SU-DHL-6 (cell line): ENCODE measurements around the gene CCDC106.

Experiments used
- H2AFZ ChIP-seq: fragments of 200-600 bp; sonication (generic); 2 replicates; pipeline ENCODE4 v1.6.1; 2014; ENCODE audit warnings: low read depth, mild to moderate bottlenecking, moderate library complexity, mixed read lengths, antibody characterized with exemption, low read length; ENCODE audit not compliant: severe bottlenecking
- H3F3A ChIP-seq: fragments of 200-600 bp; shearing (Covaris generic); 2 replicates; pipeline ENCODE4 v1.6.0; 2016; ENCODE audit warnings: antibody characterized with exemption, mild to moderate bottlenecking; ENCODE audit not compliant: insufficient read depth
- H3K27ac ChIP-seq: fragments of 200-600 bp; sonication (generic); 2 replicates; pipeline ENCODE4 v1.5.1; 2016; ENCODE audit warnings: low read depth, mild to moderate bottlenecking, low read length, moderate library complexity, mixed read lengths
- H3K27me3 ChIP-seq: fragments of 200-600 bp; sonication (generic), shearing (Covaris generic); 2 replicates; pipeline ENCODE4 v1.6.0; 2014; ENCODE audit warnings: mild to moderate bottlenecking, low read length
- H3K36me3 ChIP-seq: fragments of 200-600 bp; sonication (generic); 2 replicates; pipeline ENCODE4 v1.6.1; 2014; ENCODE audit warnings: mild to moderate bottlenecking, low read length, mixed read lengths
- H3K4me2 ChIP-seq: fragments of 300-600, 200-600 bp; shearing (Covaris generic), sonication (generic); 2 replicates; pipeline ENCODE4 v1.6.0; 2014; ENCODE audit warnings: low read length, low read depth, mild to moderate bottlenecking; ENCODE audit not compliant: poor library complexity, severe bottlenecking
- H3K4me3 ChIP-seq: fragments of 200-600 bp; sonication (generic); 2 replicates; pipeline ENCODE4 v1.5.1; 2014; ENCODE audit warnings: antibody characterized with exemption, low read length, mild to moderate bottlenecking, mixed read lengths; ENCODE audit not compliant: insufficient read depth, poor library complexity, severe bottlenecking
- H3K79me2 ChIP-seq: fragments of 200-600 bp; sonication (generic); 2 replicates; pipeline ENCODE4 v1.6.1; 2014; ENCODE audit warnings: mild to moderate bottlenecking, low read length, moderate library complexity; ENCODE audit not compliant: insufficient read depth
- H3K9ac ChIP-seq: fragments of 200-600 bp; sonication (generic); 2 replicates; pipeline ENCODE4 v1.7.0; 2014; ENCODE audit warnings: mild to moderate bottlenecking, low read length
- H3K9me2 ChIP-seq: fragments of 200-600 bp; sonication (generic); replicated peaks from 2 replicates; pipeline ENCODE4 v1.6.1; 2014; ENCODE audit warnings: low read length; ENCODE audit not compliant: insufficient read depth
- H3K9me3 ChIP-seq: fragments of 200-600 bp; sonication (generic); 2 replicates; pipeline ENCODE4 v1.6.1; 2014; ENCODE audit warnings: low read length, mixed read lengths; ENCODE audit not compliant: insufficient read depth
- H4K20me1 ChIP-seq: fragments of 200-600 bp; sonication (generic); 2 replicates; pipeline ENCODE4 v1.6.1; 2014; ENCODE audit warnings: low read depth, mild to moderate bottlenecking, antibody characterized with exemption, low read length, moderate library complexity, mixed read lengths
- EZH2phosphoT487 ChIP-seq: fragments of 200-600 bp; sonication (generic), shearing (Covaris generic); conservative IDR thresholded peaks from 2 replicates; pipeline ENCODE4 v1.6.1; 2018; ENCODE audit warnings: mild to moderate bottlenecking, antibody characterized with exemption, low read length, moderate library complexity, mixed read lengths
- TF ChIP-seq, protein P1 (sequence below): fragments of 200-600 bp; sonication (generic); IDR thresholded peaks from one replicate; pipeline ENCODE4 v1.5.1; 2017; ENCODE audit warnings: antibody characterized with exemption, mild to moderate bottlenecking, low read length, moderate library complexity; ENCODE audit not compliant: insufficient read depth, poor library complexity, severe bottlenecking

CCDC106 gene

DNA sequence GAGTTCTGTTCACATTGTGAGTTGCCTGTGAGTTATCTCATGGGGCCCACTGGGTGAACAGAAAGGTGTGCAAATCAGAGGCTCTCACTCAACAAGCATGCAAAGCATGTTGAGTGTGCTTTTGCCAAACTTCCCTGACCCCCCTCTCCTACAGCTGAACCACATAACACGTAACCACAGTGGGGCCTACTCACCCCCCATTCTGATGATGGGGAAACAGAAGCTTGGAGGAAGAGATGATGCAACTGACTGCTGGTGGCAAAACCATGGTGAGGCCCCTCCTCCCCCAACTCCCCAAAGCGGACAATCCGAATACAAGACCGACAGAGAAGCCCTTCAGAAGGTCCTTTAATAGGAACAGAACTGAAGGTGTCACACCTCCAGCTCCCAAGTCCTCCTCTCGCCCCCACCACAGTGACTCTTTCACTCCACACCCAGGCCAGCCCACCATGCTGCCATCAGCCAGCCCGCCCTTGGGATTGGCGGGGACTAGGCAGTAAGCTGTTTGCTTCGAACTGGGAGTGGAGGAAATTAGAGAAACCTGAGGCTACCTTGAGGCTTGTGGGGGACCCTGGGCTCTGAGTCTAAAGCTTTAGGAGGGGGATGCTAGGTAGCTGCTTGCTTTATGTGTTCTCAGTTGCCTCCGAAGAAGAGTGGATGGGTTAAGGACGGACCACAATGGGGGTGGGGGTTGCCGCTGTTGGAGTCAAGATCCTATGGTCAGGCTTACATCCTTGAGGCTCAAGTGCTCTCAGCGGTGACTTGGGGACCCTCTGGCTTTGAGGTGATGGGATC lies 27.4 kb upstream of the CCDC106 start:
- no peaks in the 10 kb centered on the region for H3K27me3 ChIP-seq
- TF ChIP-seq, protein P1, sequence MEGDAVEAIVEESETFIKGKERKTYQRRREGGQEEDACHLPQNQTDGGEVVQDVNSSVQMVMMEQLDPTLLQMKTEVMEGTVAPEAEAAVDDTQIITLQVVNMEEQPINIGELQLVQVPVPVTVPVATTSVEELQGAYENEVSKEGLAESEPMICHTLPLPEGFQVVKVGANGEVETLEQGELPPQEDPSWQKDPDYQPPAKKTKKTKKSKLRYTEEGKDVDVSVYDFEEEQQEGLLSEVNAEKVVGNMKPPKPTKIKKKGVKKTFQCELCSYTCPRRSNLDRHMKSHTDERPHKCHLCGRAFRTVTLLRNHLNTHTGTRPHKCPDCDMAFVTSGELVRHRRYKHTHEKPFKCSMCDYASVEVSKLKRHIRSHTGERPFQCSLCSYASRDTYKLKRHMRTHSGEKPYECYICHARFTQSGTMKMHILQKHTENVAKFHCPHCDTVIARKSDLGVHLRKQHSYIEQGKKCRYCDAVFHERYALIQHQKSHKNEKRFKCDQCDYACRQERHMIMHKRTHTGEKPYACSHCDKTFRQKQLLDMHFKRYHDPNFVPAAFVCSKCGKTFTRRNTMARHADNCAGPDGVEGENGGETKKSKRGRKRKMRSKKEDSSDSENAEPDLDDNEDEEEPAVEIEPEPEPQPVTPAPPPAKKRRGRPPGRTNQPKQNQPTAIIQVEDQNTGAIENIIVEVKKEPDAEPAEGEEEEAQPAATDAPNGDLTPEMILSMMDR: no peak
- TF ChIP-seq EZH2phosphoT487: no peak
- H3K4me2 ChIP-seq: no peak overlapping the region

DNA sequence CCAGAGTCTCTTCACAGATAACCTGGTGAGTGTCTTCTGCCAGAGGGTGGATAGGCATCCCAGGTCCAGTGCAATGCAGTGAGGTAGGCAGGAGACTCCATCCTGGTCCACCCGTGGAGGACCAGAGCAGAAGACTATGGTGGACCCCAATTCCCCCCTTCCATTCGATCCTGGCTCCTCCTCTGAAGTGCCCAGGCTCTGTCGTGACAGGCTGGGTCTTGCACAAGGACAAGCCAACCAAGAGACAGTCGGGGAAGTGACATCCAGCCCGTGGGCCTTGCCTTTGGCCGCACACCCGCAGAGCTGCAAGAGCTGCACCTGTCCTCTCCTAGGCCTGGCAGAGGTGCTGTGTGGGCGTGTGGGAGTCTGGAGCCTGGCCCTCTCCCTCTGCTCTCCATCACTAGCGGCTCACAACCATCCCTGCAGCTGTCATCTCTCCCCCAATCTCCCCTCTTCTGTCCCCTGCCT lies 26.8 kb upstream of the CCDC106 start:
- Histone ChIP-seq H3K9me3 (no peaks in the 10 kb centered on the region), H3K9ac (no peak overlapping the region), H3K27ac (no peak overlapping the region), H2AFZ (no peak overlapping the region), H3K4me2 (no peak overlapping the region), H3K79me2 (no peaks in the 10 kb centered on the region), H3K9me2 (no peaks in the 10 kb centered on the region), H3F3A (peaks cover 20% of the 10 kb centered on the region), H3K27me3 (no peaks in the 10 kb centered on the region), H4K20me1 (no peaks in the 10 kb centered on the region), H3K4me3 (no peak overlapping the region), H3K36me3 (no peaks in the 10 kb centered on the region)
- no peak for TF ChIP-seq EZH2phosphoT487
- TF ChIP-seq, protein P1: no peak

More for the DNA sequence above, 27.4 kb upstream of the CCDC106 start:
- peaks cover 20% of the 10 kb centered on the region for H3F3A ChIP-seq
- H3K9me2 ChIP-seq: no peaks in the 10 kb centered on the region
- no peaks in the 10 kb centered on the region for H3K9me3 ChIP-seq
- no peak overlapping the region for H3K27ac ChIP-seq
- H2AFZ ChIP-seq: no peak overlapping the region
- no peak overlapping the region for H3K9ac ChIP-seq
- no peaks in the 10 kb centered on the region for H4K20me1 ChIP-seq
- no peaks in the 10 kb centered on the region for H3K79me2 ChIP-seq
- H3K4me3 ChIP-seq: no peak overlapping the region
- H3K36me3 ChIP-seq: no peaks in the 10 kb centered on the region

DNA sequence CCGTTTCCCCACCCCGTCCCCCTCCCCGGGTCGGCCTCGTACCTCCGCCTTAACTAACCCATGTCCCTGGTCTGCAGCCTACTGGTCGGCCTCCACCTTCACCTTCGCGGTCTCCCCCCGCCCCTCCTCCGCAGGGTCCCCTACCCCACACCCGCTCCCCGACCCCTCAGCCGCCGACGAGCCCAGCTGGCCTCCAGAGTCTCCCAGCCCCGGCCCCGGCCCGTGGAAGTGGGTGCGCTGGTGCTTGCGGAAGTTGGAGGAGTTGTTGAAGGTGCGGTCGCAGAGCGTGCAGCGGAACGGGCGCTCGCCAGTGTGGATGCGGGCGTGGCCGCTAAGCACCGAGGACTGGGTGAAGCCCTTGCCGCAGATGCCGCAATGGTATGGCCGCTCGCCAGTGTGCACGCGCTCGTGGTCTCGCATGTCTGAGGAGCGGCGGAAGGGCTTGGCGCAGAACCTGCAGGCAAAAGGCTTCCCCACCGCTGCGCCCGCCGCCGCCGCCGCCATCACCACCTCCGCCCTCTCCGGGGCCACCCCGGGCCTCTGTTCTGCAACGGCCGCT lies 26.3 kb upstream of the CCDC106 start:
- H3F3A ChIP-seq: peaks cover 20% of the 10 kb centered on the region
- no peaks in the 10 kb centered on the region for H3K36me3 ChIP-seq
- H3K9me2 ChIP-seq: no peaks in the 10 kb centered on the region
- no peaks in the 10 kb centered on the region for H3K79me2 ChIP-seq
- TF ChIP-seq EZH2phosphoT487: no peak
- TF ChIP-seq, protein P1: no peak
- H3K4me2 ChIP-seq: no peak overlapping the region
- no peak overlapping the region for H3K9ac ChIP-seq
- H3K27ac ChIP-seq: no peak overlapping the region
- no peak overlapping the region for H3K4me3 ChIP-seq
- no peak overlapping the region for H2AFZ ChIP-seq
- H3K27me3 ChIP-seq: no peaks in the 10 kb centered on the region
- no peaks in the 10 kb centered on the region for H3K9me3 ChIP-seq
- H4K20me1 ChIP-seq: no peaks in the 10 kb centered on the region
